Dendritic cell treated with granulocyte-macrophage colony-stimulating factor and Interleukin-4, amounts not matched to agents 40 ng/mL and 50 ng/mL, for 4 days (primary cell): ENCODE results near the gene ADSS2.

Experiments used
- H3K27ac Mint-ChIP-seq: one replicate; pipeline ENCODE4 v1.8.0; 2022; ENCODE audit warnings: mild to moderate bottlenecking, mixed read lengths
- H3K27me3 Mint-ChIP-seq: one replicate; pipeline ENCODE4 v1.8.0; 2022; ENCODE audit warnings: mild to moderate bottlenecking, mixed read lengths
- H3K36me3 Mint-ChIP-seq: one replicate; pipeline ENCODE4 v1.8.0; 2022; ENCODE audit warnings: low read depth, mixed read lengths
- H3K4me1 Mint-ChIP-seq: one replicate; pipeline ENCODE4 v1.8.0; 2022; ENCODE audit warnings: low read depth, mixed read lengths
- H3K4me3 Mint-ChIP-seq: one replicate; pipeline ENCODE4 v1.8.0; 2022; ENCODE audit warnings: mild to moderate bottlenecking, moderate library complexity, mixed read lengths
- H3K9me3 Mint-ChIP-seq: one replicate; pipeline ENCODE4 v1.8.0; 2022; ENCODE audit warnings: mixed read lengths
- intact Hi-C: fragments of 100-400 bp; cut with micrococcal nuclease; formaldehyde crosslinking; loops from one replicate; pipeline ENCODE4 v1.15.0; 2022

ADSS2 gene

DNA sequence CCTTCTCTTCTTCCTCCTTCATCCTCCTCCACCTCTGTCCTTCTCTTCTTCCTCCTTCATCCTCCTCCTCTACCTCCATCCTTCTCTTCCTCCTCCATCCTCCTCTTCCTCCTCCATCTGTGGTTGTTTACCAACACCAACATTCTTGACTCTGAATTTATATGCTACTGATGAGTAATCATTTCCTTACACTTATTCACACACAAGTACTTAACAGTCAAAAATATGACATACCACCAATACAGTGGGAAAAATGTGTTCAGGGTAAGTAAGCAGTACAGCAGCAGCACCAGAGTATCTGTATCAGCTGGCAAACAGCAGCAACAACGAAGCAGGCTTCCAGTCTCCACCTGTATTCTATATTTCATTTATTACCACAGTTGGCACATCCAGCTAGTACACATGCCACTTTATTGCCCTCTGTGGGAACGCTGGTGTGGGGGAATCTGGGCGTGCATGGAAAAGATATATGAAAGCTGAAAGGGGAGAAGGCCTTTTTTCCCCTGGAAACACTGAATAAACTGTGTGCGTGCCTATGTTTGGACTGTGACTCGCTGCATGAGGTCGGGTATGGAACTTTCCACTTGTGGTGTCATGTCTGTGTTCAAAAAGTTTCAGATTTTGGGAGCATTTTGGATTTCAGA is 16.0 kb downstream of the ADSS2 start:
- H3K27me3 Mint-ChIP-seq: no peaks in the 10 kb centered on the region
- H3K4me3 Mint-ChIP-seq: no peak overlapping the region
- intact Hi-C loops: no loop called here
- H3K27ac Mint-ChIP-seq: no peak overlapping the region
- H3K9me3 Mint-ChIP-seq: no peaks in the 10 kb centered on the region
- peaks cover 16% of the 10 kb centered on the region for H3K4me1 Mint-ChIP-seq
- peaks cover 40% of the 10 kb centered on the region for H3K36me3 Mint-ChIP-seq

DNA sequence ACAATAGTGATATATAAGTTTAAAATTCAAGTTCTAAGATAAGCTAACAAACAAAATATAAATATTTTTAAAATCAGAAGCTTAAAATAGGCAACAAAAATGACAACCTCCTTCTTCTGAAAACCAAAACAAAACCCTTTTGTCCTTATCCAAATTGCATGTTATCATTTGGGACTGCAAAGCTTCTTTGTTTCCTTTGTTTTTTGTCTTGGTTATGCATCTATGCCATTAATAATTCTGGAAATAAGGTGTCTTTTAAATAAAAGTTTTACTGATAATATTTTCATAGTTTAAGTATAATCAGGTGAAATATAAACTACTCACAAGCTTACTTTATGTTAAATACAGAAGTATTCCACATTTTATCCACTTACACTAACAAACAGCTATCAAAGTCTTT is 20.5 kb downstream of the ADSS2 start:
- Mint-ChIP-seq H3K9me3 (no peaks in the 10 kb centered on the region), H3K36me3 (peaks cover 47% of the 10 kb centered on the region), H3K27ac (no peak overlapping the region), H3K27me3 (no peaks in the 10 kb centered on the region), H3K4me1 (peaks cover 6% of the 10 kb centered on the region), H3K4me3 (no peak overlapping the region)
- intact Hi-C loops: no loop called here

DNA sequence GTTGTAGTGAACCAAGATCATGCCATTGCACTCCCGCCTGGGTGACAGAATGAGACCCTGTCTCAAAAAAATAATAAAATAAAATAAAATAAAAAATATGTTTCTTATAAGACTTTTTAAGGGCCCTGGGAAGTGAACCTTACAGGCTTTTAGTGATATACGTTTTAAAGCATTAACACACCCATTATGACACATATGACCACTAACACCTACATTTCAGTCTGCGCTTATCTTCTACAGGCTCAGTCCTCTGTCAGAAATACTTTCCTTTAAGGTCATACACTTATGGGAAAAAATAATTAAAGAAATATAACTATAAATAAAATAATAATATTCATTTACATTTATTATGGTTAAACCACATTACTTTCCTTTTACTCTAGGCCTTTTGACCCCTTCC is 21.9 kb downstream of the ADSS2 start:
- H3K36me3 Mint-ChIP-seq: peaks cover 37% of the 10 kb centered on the region
- peaks cover 6% of the 10 kb centered on the region for H3K4me1 Mint-ChIP-seq
- no peaks in the 10 kb centered on the region for H3K27me3 Mint-ChIP-seq
- H3K27ac Mint-ChIP-seq: no peak overlapping the region
- intact Hi-C loops: no loop called here
- no peaks in the 10 kb centered on the region for H3K9me3 Mint-ChIP-seq
- H3K4me3 Mint-ChIP-seq: no peak overlapping the region

DNA sequence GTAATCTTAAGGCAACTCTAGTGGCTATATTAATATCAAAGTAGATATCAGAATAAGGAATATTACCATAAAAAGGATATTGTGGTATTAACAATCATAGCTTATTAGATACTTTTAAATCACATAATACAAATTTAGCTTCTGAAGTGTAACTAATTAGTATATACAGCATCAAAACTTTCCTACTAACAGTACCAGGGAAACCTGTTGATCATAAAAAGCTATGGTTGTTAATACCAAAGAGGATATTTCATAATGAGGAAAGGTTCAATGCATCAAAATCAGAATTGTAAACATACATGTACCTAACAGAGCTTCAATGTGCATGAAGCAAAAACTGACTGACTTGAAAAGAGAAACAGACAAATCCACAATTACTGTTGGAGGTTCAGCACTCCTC is 24.1 kb downstream of the ADSS2 start:
- no peak overlapping the region for H3K4me3 Mint-ChIP-seq
- peaks cover 6% of the 10 kb centered on the region for H3K4me1 Mint-ChIP-seq
- H3K27ac Mint-ChIP-seq: no peak overlapping the region
- no peaks in the 10 kb centered on the region for H3K27me3 Mint-ChIP-seq
- peaks cover 41% of the 10 kb centered on the region for H3K36me3 Mint-ChIP-seq
- intact Hi-C loops: no loop called here
- H3K9me3 Mint-ChIP-seq: no peaks in the 10 kb centered on the region

DNA sequence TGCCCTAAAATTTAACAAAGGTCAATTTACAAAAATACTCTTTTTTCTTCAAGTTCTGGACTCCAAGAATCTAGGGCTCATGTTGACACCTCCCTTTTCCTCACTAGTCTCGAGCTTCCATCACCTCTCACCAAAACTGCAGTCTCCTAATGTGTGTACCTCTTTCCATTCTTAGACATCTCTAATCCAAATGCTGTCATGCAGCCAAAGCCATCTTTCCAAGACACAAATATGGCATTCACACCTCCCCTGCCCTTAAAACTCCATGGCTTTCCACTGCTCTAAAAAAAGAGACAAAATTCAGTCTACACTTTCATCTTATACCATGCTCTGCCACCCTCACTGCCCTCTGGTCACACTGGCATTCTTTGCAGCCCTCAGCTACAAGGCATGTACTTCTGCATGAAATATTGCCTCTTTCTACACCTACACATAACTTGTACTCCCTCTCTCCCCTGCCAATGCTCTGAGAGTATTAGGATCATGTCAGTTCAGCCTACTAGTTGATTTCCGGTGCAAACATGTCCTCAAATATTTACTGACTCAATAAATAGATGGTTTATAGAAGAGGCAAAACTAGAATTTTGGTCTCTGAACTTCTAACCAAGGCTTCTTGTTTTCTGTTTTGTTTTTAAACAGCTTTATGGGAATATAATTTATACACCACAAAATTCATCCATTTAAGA is 26.9 kb downstream of the ADSS2 start:
- peaks cover 6% of the 10 kb centered on the region for H3K4me1 Mint-ChIP-seq
- peaks cover 58% of the 10 kb centered on the region for H3K36me3 Mint-ChIP-seq
- no peak overlapping the region for H3K27ac Mint-ChIP-seq

GRCh38 chr1:244422174-244422573 is 29.5 kb downstream of the ADSS2 start:
- peaks cover 70% of the 10 kb centered on the region for H3K36me3 Mint-ChIP-seq
- intact Hi-C loops: no loop called here
- no peaks in the 10 kb centered on the region for H3K9me3 Mint-ChIP-seq
- H3K4me3 Mint-ChIP-seq: no peak overlapping the region
- H3K4me1 Mint-ChIP-seq: no peaks in the 10 kb centered on the region
- H3K27ac Mint-ChIP-seq: no peak overlapping the region
- H3K27me3 Mint-ChIP-seq: no peaks in the 10 kb centered on the region

More for the DNA sequence above, 26.9 kb downstream of the ADSS2 start:
- H3K4me3 Mint-ChIP-seq: no peak overlapping the region
- H3K9me3 Mint-ChIP-seq: no peaks in the 10 kb centered on the region
- intact Hi-C loops: no loop called here
- H3K27me3 Mint-ChIP-seq: no peaks in the 10 kb centered on the region

- Mint-ChIP-seq H3K4me1 (no peaks in the 10 kb centered on the region), H3K4me3 (no peak overlapping the region), H3K27me3 (no peaks in the 10 kb centered on the region), H3K9me3 (no peaks in the 10 kb centered on the region), H3K36me3 (peaks cover 90% of the 10 kb centered on the region), H3K27ac (no peak overlapping the region)
- intact Hi-C loops: loop anchor here (10.0 kb wide), 1 partner anchor 94 kb away; no protein-coding TSS in a partner anchor
Observed at GRCh38 chr1:244419024-244419423, 32.7 kb downstream of the ADSS2 start.

DNA sequence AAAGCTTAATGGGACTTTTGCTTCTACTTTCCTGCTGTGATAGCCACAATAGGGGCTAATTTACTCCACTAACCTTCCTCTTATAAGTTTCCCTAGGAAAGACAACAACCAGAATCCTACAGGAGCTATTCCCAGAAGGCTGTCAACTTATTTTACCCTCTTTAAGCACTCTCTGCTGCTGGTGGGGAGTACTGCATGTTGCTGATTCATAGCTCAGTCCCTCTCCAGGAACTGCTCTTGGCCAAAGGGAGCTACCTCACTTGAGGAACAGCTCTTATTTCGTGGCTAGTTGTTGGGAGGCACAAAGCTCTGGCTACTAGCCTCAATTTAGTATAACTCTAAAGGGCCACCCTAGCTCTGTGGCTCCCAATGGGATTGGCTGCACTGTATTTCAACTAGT is 37.2 kb downstream of the ADSS2 start:
- intact Hi-C loops: loop anchor here (10.0 kb wide), 1 partner anchor 90 kb away; no protein-coding TSS in a partner anchor
- peaks cover 88% of the 10 kb centered on the region for H3K36me3 Mint-ChIP-seq
- no peaks in the 10 kb centered on the region for H3K27me3 Mint-ChIP-seq
- no peak overlapping the region for H3K27ac Mint-ChIP-seq
- no peak overlapping the region for H3K4me3 Mint-ChIP-seq
- no peaks in the 10 kb centered on the region for H3K9me3 Mint-ChIP-seq
- peaks cover 13% of the 10 kb centered on the region for H3K4me1 Mint-ChIP-seq

- intact Hi-C loops: loop anchor here (10.0 kb wide), 1 partner anchor 89 kb away; no protein-coding TSS in a partner anchor
- peaks cover 81% of the 10 kb centered on the region for H3K36me3 Mint-ChIP-seq
- no peak overlapping the region for H3K27ac Mint-ChIP-seq
- H3K4me1 Mint-ChIP-seq: peaks cover 16% of the 10 kb centered on the region
- H3K4me3 Mint-ChIP-seq: no peak overlapping the region
- no peaks in the 10 kb centered on the region for H3K9me3 Mint-ChIP-seq
- H3K27me3 Mint-ChIP-seq: no peaks in the 10 kb centered on the region
Observed at GRCh38 chr1:244413736-244414135, 38.0 kb downstream of the ADSS2 start.

- Mint-ChIP-seq H3K9me3 (no peaks in the 10 kb centered on the region), H3K4me3 (no peak overlapping the region), H3K36me3 (peaks cover 77% of the 10 kb centered on the region), H3K27me3 (no peaks in the 10 kb centered on the region), H3K4me1 (peaks cover 16% of the 10 kb centered on the region), H3K27ac (no peak overlapping the region)
- intact Hi-C loops: loop anchor here (10.0 kb wide), 1 partner anchor 87 kb away; no protein-coding TSS in a partner anchor
Observed at GRCh38 chr1:244412176-244412575, 39.5 kb downstream of the ADSS2 start.

GRCh38 chr1:244409701-244410100 is 42.0 kb downstream of the ADSS2 start:
- no peak overlapping the region for H3K4me3 Mint-ChIP-seq

GRCh38 chr1:244406337-244406736 is 45.4 kb downstream of the ADSS2 start:
- Mint-ChIP-seq H3K4me3 (no peak overlapping the region), H3K9me3 (peaks cover 22% of the 10 kb centered on the region), H3K36me3 (peaks cover 80% of the 10 kb centered on the region), H3K4me1 (peaks cover 16% of the 10 kb centered on the region), H3K27ac (no peak overlapping the region), H3K27me3 (no peaks in the 10 kb centered on the region)
- intact Hi-C loops: no loop called here

More at GRCh38 chr1:244409701-244410100, 42.0 kb downstream of the ADSS2 start:
- no peak overlapping the region for H3K27ac Mint-ChIP-seq
- no peaks in the 10 kb centered on the region for H3K27me3 Mint-ChIP-seq
- H3K4me1 Mint-ChIP-seq: peaks cover 16% of the 10 kb centered on the region
- H3K36me3 Mint-ChIP-seq: peaks cover 77% of the 10 kb centered on the region
- no peaks in the 10 kb centered on the region for H3K9me3 Mint-ChIP-seq
- intact Hi-C loops: loop anchor here (10.0 kb wide), 1 partner anchor 85 kb away; no protein-coding TSS in a partner anchor

DNA sequence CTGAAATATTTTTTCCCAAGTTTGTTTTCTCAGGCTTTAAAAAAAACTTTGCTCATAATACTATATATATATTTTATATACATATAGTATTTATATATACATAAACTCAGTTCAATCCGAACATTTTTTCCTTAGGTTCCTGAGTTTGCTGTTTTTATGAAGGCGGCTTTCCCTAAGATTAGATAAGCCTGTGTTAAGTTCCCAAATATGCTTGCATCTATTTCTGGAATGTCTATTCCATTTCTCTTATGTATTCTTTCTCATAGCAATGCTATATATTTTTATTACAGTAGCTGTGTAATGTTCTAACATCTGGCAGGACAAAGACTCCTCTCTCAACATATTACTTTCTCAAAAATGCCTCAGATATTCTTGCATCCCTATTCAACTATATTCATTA is 45.9 kb downstream of the ADSS2 start:
- no peak overlapping the region for H3K27ac Mint-ChIP-seq
- no peaks in the 10 kb centered on the region for H3K27me3 Mint-ChIP-seq
- peaks cover 16% of the 10 kb centered on the region for H3K4me1 Mint-ChIP-seq
- peaks cover 80% of the 10 kb centered on the region for H3K36me3 Mint-ChIP-seq
- H3K4me3 Mint-ChIP-seq: no peak overlapping the region
- intact Hi-C loops: no loop called here
- H3K9me3 Mint-ChIP-seq: peaks cover 27% of the 10 kb centered on the region

GRCh38 chr1:244403431-244403830 is 48.3 kb downstream of the ADSS2 start:
- intact Hi-C loops: no loop called here
- Mint-ChIP-seq H3K9me3 (peaks cover 30% of the 10 kb centered on the region), H3K4me3 (no peak overlapping the region), H3K27me3 (no peaks in the 10 kb centered on the region), H3K36me3 (peaks cover 71% of the 10 kb centered on the region), H3K27ac (no peak overlapping the region), H3K4me1 (no peaks in the 10 kb centered on the region)
